Lower lobe of right lung (tissue), 2 donors: ENCODE results near the gene RAPGEF4. TPM values are rescaled to one million over a fixed set of nuclear protein-coding genes. Genes with fewer than 3 reads are reported as not detected.

Source experiments
- ATAC-seq, 2 donors: fragments of 200-7000 bp; cut with Tn5 transposase; one replicate each; pipeline ENCODE4 v1.9.1; 2020 to 2022; ENCODE audit warnings: mild to moderate bottlenecking in 2 of 2, moderate library complexity in 2 of 2
- DNase-seq: peaks from one replicate; pipeline ENCODE4 v3.0.0-alpha.2; 2020
- H3K27ac ChIP-seq: fragments of 200-600 bp; one replicate; pipeline ENCODE4 v1.8.0; 2022
- H3K27me3 ChIP-seq: fragments of 200-600 bp; one replicate; pipeline ENCODE4 v1.8.0; 2022; ENCODE audit warnings: low read depth
- H3K36me3 ChIP-seq: fragments of 200-600 bp; one replicate; pipeline ENCODE4 v1.8.0; 2022; ENCODE audit warnings: mild to moderate bottlenecking
- H3K4me1 ChIP-seq: fragments of 200-600 bp; one replicate; pipeline ENCODE4 v1.8.0; 2022
- H3K4me3 ChIP-seq: fragments of 200-600 bp; one replicate; pipeline ENCODE4 v1.8.0; 2022; ENCODE audit warnings: mild to moderate bottlenecking
- H3K9me3 ChIP-seq: fragments of 200-600 bp; one replicate; pipeline ENCODE4 v1.8.0; 2022
- intact Hi-C: fragments of 100-400 bp; cut with DNase I; formaldehyde crosslinking; loops from one replicate; pipeline ENCODE4 v1.11.0; 2022
- total RNA-seq: library from RNA; stranded (reverse); fragmentation: NEBNext Ultra II Directional; extraction: Animal tissue kit (Norgen Biotek cat#: 25700); gene quantifications from one replicate; pipeline ENCODE4 v1.2.1, GENCODE V29; 2021
- TF ChIP-seq, protein P1 (sequence below): fragments of 200-600 bp; IDR thresholded peaks from one replicate; pipeline ENCODE4 v1.8.0; 2022; ENCODE audit warnings: antibody characterized with exemption, mild to moderate bottlenecking
- donor health status: DM: no; HTN: yes; CAD: no; lungs with severe emphysema.

RAPGEF4 gene
- total RNA-seq, 1 donor from 2014 or later: 14.6 TPM

DNA sequence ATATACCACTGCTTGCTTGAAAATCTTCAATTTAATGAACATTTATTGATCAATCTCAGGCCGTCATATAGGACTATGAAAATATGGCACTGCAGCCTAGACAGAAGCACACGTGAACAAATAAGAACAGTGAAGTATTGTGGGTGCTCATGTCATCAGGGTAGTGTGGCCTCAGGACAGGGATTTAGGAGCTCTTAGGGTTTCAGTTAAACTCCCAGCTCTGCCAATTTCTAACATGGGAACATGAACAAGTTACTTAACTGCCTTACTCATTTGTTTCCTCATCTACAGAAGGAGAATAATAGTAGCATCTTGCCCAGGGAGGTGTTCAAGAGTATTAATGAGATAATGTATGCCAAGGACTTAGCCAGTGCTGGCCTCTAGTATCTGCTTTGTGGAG is 194.0 kb downstream of the RAPGEF4 start:
- Histone ChIP-seq H3K9me3 (no peaks in the 10 kb centered on the region), H3K27me3 (no peaks in the 10 kb centered on the region), H3K4me3 (no peak overlapping the region), H3K4me1 (peaks cover 21% of the 10 kb centered on the region), H3K36me3 (no peaks in the 10 kb centered on the region), H3K27ac (peak overlapping the region; percentile 2)
- intact Hi-C loops: loop anchor here (5.0 kb wide), 2 partner anchors 67 to 122 kb away; no protein-coding TSS in a partner anchor
- TF ChIP-seq, protein P1, sequence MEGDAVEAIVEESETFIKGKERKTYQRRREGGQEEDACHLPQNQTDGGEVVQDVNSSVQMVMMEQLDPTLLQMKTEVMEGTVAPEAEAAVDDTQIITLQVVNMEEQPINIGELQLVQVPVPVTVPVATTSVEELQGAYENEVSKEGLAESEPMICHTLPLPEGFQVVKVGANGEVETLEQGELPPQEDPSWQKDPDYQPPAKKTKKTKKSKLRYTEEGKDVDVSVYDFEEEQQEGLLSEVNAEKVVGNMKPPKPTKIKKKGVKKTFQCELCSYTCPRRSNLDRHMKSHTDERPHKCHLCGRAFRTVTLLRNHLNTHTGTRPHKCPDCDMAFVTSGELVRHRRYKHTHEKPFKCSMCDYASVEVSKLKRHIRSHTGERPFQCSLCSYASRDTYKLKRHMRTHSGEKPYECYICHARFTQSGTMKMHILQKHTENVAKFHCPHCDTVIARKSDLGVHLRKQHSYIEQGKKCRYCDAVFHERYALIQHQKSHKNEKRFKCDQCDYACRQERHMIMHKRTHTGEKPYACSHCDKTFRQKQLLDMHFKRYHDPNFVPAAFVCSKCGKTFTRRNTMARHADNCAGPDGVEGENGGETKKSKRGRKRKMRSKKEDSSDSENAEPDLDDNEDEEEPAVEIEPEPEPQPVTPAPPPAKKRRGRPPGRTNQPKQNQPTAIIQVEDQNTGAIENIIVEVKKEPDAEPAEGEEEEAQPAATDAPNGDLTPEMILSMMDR: no peak
- DNase-seq: no peak
- no peak for ATAC-seq

DNA sequence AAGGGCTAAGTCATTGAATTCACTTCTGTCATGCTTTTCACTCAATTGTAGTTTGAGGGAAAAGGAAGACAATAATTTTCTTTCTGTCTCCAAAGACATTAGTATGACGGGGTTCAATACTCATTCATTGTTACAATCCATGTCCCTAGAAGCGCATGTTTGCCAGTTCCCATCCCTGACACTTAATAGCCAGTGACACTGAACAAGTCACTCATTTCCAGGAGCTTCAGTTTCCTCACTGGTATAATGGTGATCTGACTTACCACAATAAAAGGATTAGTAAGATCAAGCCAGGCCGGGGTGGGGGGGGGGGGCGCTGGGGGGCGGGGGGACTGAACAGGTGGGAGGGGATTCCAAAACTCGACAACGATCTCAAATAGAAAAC is 195.2 kb downstream of the RAPGEF4 start:
- TF ChIP-seq, protein P1: no peak
- Histone ChIP-seq H3K27ac (peak overlapping the region; percentile 34), H3K9me3 (no peaks in the 10 kb centered on the region), H3K4me1 (peaks cover 21% of the 10 kb centered on the region), H3K4me3 (no peak overlapping the region), H3K36me3 (no peaks in the 10 kb centered on the region), H3K27me3 (no peaks in the 10 kb centered on the region)
- intact Hi-C loops: loop anchor here (5.0 kb wide), 2 partner anchors 69 to 124 kb away; no protein-coding TSS in a partner anchor
- DNase-seq (no peak), ATAC-seq (peak in 1 of 2 donors; percentile 3)

DNA sequence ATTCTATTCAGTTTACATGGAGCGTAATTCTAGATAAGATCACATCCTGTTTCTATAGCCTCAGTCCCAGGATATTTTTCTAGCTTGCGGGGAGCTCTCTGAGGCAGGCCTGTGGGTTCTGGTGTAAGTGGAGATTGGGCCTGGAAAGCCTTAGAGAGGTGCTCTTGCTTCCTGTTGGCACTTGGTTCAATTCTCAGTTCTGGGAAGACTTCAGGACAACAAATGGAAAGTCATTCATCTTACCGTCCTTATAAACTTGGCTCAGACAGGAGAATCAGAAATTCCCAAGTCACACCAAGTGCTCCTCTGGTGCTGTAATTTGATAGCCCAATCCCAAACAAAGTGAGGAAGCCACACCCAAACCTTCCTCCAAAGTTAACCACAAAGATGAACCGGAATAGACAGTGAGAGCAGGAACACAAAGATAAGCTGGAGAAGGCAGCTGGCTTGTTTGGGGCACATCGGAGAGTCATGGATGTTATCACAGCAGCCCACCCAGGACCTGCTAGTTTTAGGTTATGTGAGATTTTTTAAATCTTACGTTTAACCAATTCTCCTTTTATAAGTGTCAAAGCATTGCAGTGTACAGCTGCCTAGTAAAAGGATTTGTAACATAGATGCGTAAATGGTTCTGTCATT is 195.7 kb downstream of the RAPGEF4 start:
- peak overlapping the region; percentile 34 for H3K27ac ChIP-seq
- TF ChIP-seq, protein P1: no peak
- no peaks in the 10 kb centered on the region for H3K27me3 ChIP-seq
- H3K4me1 ChIP-seq: peaks cover 21% of the 10 kb centered on the region
- DNase-seq (no peak), ATAC-seq (peak; percentile 65 to 74)
- H3K4me3 ChIP-seq: peak overlapping the region; percentile 24
- no peaks in the 10 kb centered on the region for H3K36me3 ChIP-seq
- H3K9me3 ChIP-seq: no peaks in the 10 kb centered on the region
- intact Hi-C loops: loop anchor here (5.0 kb wide), 2 partner anchors 69 to 124 kb away; no protein-coding TSS in a partner anchor

DNA sequence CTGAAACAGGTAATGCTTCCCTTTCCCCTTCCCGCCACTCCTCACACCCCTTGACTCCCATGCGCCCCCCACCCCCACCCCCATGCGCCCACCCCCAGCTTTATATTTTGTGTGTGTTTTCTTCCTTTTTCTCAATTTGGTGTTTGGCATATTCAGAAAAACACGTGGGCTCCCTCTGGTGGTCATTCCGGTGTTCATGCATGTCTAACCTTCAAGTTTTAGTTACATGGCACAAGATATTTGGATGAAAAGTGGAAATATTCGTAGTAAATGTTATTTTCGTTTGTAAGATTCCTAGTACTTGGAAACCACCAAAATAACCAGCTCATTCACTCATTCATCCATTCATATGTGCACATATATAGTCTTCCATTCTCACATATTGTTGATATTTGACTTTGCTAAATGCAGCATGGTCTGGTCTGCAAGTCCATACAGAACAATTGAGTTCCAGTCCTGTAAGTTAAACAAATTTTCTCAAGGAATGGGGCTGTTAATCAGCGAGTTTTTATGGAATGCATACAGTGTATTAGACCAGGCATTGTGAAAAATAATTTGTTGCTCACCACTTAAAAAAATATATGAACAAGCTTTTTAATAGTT is 196.4 kb downstream of the RAPGEF4 start:
- DNase-seq: peak; percentile 54
- intact Hi-C loops: loop anchor here (5.0 kb wide), 2 partner anchors 70 to 125 kb away; no protein-coding TSS in a partner anchor
- TF ChIP-seq, protein P1: peak; percentile 68
- no peaks in the 10 kb centered on the region for H3K36me3 ChIP-seq
- H3K4me3 ChIP-seq: peak overlapping the region; percentile 24
- peak overlapping the region; percentile 34 for H3K27ac ChIP-seq
- H3K27me3 ChIP-seq: no peaks in the 10 kb centered on the region
- H3K9me3 ChIP-seq: no peaks in the 10 kb centered on the region
- peaks cover 21% of the 10 kb centered on the region for H3K4me1 ChIP-seq
- peak; percentile 52 to 54 for ATAC-seq

DNA sequence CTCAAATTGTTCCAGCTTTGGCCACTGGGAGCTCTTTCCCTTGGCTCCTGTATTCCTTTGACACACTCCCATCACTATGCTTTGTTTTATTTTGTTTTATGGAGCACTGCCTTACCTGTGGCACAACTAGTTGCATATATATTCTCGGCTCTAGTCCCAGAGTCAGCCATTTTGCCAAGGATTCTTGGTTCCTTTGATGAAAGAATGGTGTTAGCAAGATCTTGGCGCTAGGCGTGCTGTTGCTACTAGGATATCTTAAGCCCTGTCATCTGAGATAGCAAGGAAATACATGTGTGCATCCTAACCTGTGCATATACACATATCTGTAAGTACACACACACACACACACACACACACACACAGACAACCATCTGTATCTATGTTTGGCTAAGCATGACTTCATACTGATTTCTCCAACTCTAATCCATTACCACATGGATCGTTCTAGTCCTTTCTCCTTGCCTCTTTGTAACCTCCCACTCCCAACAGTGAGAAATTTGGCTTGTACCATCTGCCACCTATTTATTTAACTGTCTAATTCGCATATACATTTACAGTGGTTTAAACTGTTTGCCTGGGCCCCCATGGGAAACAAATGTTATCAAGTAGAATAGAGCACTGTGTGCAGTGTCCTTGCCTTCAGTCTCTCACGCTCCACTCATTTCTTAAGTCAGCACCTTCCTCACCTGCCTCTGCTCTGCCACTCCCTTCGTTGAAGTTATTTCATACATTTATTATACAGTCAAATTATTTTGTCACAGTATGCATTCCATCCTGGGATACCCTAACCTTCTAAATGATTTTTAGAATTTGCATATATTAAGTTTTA is 202.5 kb downstream of the RAPGEF4 start:
- Histone ChIP-seq H3K4me3 (no peak overlapping the region), H3K27me3 (no peaks in the 10 kb centered on the region), H3K9me3 (no peaks in the 10 kb centered on the region), H3K36me3 (no peaks in the 10 kb centered on the region), H3K4me1 (no peaks in the 10 kb centered on the region), H3K27ac (no peak overlapping the region)
- DNase-seq (no peak), ATAC-seq (no peak)
- TF ChIP-seq, protein P1: no peak
- intact Hi-C loops: no loop called here
